Measurements from ENCODE around the gene IFT20. TPM values are rescaled to one million over a fixed set of nuclear protein-coding genes. Genes with fewer than 3 reads are reported as not detected.

The IFT20 gene
- total RNA-seq, 4 donors from 2014 or later: 7.2 to 46.0 (median 32.4) TPM

DNA sequence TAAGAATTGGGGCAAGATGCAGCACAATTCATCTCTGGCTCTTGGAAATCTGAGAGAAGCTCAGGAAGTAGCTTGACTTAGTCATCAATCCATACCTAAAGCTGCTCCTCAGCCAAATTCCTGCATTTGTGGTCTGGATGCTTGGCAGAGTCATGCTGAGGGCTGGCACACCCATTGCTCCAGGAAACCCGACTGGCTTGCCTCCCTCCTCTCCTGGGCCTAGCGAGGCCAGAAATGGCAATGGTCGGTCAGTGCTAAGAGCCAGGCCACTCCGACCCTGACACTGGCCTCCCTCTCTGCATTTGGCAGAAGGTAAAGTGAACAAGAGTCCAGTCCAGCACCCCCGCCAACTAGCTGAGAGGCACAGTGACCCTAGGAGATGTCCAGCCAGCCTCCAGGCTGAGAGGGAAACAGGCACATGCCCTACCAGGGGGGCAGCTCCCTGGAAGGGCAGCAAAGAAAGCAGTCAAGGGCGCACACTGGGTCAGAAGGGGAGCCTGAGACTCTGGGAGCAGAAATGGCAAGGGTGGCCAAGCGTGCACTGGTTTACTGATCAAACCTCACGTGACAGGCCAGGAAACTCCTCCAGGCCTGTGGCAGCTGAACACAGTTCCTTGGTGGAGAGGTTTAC is 12.1 kb upstream of the IFT20 start:
- in situ Hi-C loops (cut with MboI; ENCODE audit: low pct_ligation_motif_present in 1 of 4, low pct_unique_long_range_greater_than_20kb in 1 of 4, low sequenced_read_pairs in 3 of 4): no loop called here
- H3K27me3 ChIP-seq: no peaks in the 10 kb centered on the region
- no peak for DNase-seq
- TF ChIP-seq, protein P1, sequence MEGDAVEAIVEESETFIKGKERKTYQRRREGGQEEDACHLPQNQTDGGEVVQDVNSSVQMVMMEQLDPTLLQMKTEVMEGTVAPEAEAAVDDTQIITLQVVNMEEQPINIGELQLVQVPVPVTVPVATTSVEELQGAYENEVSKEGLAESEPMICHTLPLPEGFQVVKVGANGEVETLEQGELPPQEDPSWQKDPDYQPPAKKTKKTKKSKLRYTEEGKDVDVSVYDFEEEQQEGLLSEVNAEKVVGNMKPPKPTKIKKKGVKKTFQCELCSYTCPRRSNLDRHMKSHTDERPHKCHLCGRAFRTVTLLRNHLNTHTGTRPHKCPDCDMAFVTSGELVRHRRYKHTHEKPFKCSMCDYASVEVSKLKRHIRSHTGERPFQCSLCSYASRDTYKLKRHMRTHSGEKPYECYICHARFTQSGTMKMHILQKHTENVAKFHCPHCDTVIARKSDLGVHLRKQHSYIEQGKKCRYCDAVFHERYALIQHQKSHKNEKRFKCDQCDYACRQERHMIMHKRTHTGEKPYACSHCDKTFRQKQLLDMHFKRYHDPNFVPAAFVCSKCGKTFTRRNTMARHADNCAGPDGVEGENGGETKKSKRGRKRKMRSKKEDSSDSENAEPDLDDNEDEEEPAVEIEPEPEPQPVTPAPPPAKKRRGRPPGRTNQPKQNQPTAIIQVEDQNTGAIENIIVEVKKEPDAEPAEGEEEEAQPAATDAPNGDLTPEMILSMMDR (IDR thresholded peaks at IDR 0.05): no peak
- TF ChIP-seq EP300 (IDR thresholded peaks at IDR 0.05; ENCODE audit: low read depth): no peak
- no peak for TF ChIP-seq POLR2A (IDR thresholded peaks at IDR 0.05)
- no peak for TF ChIP-seq POLR2AphosphoS5 (IDR thresholded peaks at IDR 0.05)
- no peak overlapping the region for H3K4me3 ChIP-seq
- H3K9me3 ChIP-seq: no peaks in the 10 kb centered on the region
- intact Hi-C loops (cut with DNase I; ENCODE audit: low total_unique reads): no loop called here
- peaks cover 0 to 61% (median 24%) of the 10 kb centered on the region in 4 donors for H3K36me3 ChIP-seq
- H3K27ac ChIP-seq: peak overlapping the region in 1 of 4 donors; percentile 19
- 85% methylated on average over 8 of the region's 8 CpGs; no CpG with 5 or more reads in 1 of the 2 donors for WGBS, 2 donors (ENCODE audit: low coverage in 1 of 2)
- H3K4me1 ChIP-seq: no peaks in the 10 kb centered on the region

DNA sequence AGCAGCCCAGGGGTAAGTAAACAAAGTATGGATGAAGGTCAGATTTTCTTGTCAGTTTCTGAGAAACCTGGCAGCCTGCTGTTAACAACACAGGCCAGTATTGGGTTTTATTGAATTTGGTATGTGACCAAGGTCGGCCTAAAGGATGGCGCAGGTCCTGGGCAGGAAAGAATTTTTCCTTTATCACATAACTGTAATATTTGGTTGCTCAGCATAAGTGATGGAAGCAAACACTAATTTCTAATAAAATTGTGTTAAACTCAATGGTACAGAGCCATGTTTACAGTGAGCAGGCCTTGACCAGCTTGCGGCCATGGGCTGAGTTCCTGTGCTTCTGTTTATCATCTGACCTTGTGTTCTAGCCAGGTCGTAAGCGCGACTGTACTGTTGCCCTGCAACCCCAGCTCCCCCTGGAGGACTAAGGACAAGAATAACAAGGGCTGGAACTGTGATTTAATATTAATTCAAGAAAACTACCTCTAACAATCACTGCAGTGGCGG is 11.5 kb upstream of the IFT20 start:
- no peaks in the 10 kb centered on the region for H3K4me1 ChIP-seq
- 75 to 78% methylated on average over 5 to 7 of the region's 7 CpGs for WGBS, 2 donors (ENCODE audit: low coverage in 1 of 2)
- no peak for DNase-seq
- H3K9me3 ChIP-seq: no peaks in the 10 kb centered on the region
- no peaks in the 10 kb centered on the region for H3K27me3 ChIP-seq
- intact Hi-C loops (cut with DNase I; ENCODE audit: low total_unique reads) (no loop called here), in situ Hi-C loops (cut with MboI; ENCODE audit: low pct_ligation_motif_present in 1 of 4, low pct_unique_long_range_greater_than_20kb in 1 of 4, low sequenced_read_pairs in 3 of 4) (no loop called here)
- TF ChIP-seq, protein P1 (IDR thresholded peaks at IDR 0.05): no peak
- no peak for TF ChIP-seq POLR2A (IDR thresholded peaks at IDR 0.05)
- peaks cover 0 to 64% (median 26%) of the 10 kb centered on the region in 4 donors for H3K36me3 ChIP-seq
- H3K27ac ChIP-seq: peak overlapping the region in 1 of 4 donors; percentile 19
- no peak overlapping the region for H3K4me3 ChIP-seq

DNA sequence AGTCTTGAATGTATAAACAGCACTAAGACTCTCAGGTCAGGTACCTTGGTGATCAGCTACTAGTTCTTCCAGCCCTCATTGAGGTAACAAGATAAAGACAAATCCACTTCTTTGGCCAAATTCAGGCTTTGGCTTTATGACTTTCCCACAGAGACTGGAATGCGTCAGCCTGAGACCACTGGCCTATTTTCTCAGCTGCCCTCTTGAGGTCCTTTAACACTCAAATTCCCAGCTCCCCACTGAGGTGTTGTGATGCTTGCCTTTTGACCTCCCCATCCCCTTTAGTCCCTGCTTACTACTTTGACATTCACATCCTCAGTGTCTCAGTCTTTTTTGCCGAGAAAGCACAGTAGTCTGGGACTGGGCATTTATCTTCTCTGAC is 10.9 kb upstream of the IFT20 start:
- Histone ChIP-seq H3K4me3 (no peak overlapping the region), H3K27me3 (no peaks in the 10 kb centered on the region), H3K4me1 (no peaks in the 10 kb centered on the region), H3K36me3 (peaks cover 0 to 64% (median 29%) of the 10 kb centered on the region in 4 donors), H3K27ac (no peak overlapping the region), H3K9me3 (no peaks in the 10 kb centered on the region)
- in situ Hi-C loops (cut with MboI; ENCODE audit: low pct_ligation_motif_present in 1 of 4, low pct_unique_long_range_greater_than_20kb in 1 of 4, low sequenced_read_pairs in 3 of 4) (no loop called here), intact Hi-C loops (cut with DNase I; ENCODE audit: low total_unique reads) (no loop called here)
- WGBS, 2 donors (ENCODE audit: low coverage in 1 of 2): 76 to 82% methylated on average over 2 of the region's 2 CpGs
- TF ChIP-seq POLR2AphosphoS5 (IDR thresholded peaks at IDR 0.05): no peak
- TF ChIP-seq, protein P1 (IDR thresholded peaks at IDR 0.05): no peak
- TF ChIP-seq EP300 (IDR thresholded peaks at IDR 0.05; ENCODE audit: low read depth): no peak
- no peak for TF ChIP-seq POLR2A (IDR thresholded peaks at IDR 0.05)
- no peak for DNase-seq

DNA sequence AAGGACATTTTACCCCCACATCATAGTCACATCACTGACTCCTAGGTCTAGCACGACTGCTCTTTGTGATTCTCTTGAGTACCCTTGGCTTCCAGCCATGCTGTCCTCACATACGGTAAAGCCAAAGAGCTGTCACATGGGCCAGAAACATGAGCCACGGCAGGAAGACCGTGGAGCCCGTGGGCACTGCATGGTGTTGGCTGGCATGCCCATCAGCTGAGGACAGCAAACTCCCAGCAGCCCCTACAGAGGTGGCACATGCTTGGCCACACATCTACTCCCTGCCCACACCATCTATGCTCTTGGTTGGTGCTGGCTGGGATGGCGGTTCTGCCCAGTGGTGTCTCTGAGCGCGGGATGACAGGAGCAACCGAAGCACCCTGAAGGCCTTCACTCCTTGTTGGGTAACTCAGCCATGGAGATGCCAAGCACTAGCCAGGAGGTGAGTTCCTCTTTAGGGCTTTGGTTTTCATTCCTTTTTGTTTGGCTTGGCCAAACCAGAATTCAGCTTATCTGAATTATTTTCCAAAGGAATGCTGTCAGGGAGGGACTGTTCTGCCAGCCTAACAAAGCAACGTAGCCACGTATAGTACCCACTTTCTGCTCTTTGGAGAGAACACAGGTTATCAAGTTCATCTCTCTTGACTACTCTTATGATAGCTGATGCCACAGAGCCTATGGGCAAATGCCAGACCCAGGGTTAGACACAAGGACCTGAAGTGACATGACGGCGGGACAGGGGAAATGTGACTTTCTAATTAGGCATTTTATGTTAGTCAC is 10.3 kb upstream of the IFT20 start:
- Histone ChIP-seq H3K27ac (no peak overlapping the region), H3K36me3 (peaks cover 0 to 62% (median 30%) of the 10 kb centered on the region in 4 donors), H3K27me3 (no peaks in the 10 kb centered on the region), H3K4me3 (no peak overlapping the region), H3K9me3 (no peaks in the 10 kb centered on the region), H3K4me1 (no peaks in the 10 kb centered on the region)
- in situ Hi-C loops (cut with MboI; ENCODE audit: low pct_ligation_motif_present in 1 of 4, low pct_unique_long_range_greater_than_20kb in 1 of 4, low sequenced_read_pairs in 3 of 4) (no loop called here), intact Hi-C loops (cut with DNase I; ENCODE audit: low total_unique reads) (no loop called here)
- DNase-seq: no peak
- 77 to 87% methylated on average over 3 to 13 of the region's 13 CpGs for WGBS, 2 donors (ENCODE audit: low coverage in 1 of 2)
- TF ChIP-seq POLR2AphosphoS5 (IDR thresholded peaks at IDR 0.05) (peak in 2 of 3 donors; percentile 5 to 28), POLR2A (IDR thresholded peaks at IDR 0.05) (no peak), EP300 (IDR thresholded peaks at IDR 0.05; ENCODE audit: low read depth) (no peak)
- TF ChIP-seq, protein P1 (IDR thresholded peaks at IDR 0.05): no peak
